ENCODE results near the gene REEP1.

REEP1 gene

GRCh38 chr2:86211796-86212188 lies 125.6 kb downstream of the REEP1 start:
- no peaks in the 10 kb centered on the region for H3K27me3 ChIP-seq (ENCODE audit: insufficient read depth, low read length)
- H3K4me3 ChIP-seq (ENCODE audit: low read depth, low read length, poor library complexity, severe bottlenecking) = no peak overlapping the region
- no peaks in the 10 kb centered on the region for H3K79me2 ChIP-seq (ENCODE audit: insufficient read depth, low read length)
- no peaks in the 10 kb centered on the region for H3K4me1 ChIP-seq (ENCODE audit: insufficient read depth, low read length, severe bottlenecking)
- H3K9ac ChIP-seq (ENCODE audit: low read length) = no peak overlapping the region
- TF ChIP-seq CTCF (IDR thresholded peaks at IDR 0.05; ENCODE audit: low read length) (no peak), EZH2 (IDR thresholded peaks at IDR 0.05; ENCODE audit: borderline replicate concordance, low read length) (no peak)
- H4K20me1 ChIP-seq (ENCODE audit: insufficient read depth, low read length) = no peaks in the 10 kb centered on the region
- peaks cover 72% of the 10 kb centered on the region for H3K36me3 ChIP-seq (ENCODE audit: insufficient read depth, low read length)
- H3K9me2 ChIP-seq (ENCODE audit: low read depth, low read length) = no peaks in the 10 kb centered on the region
- H3K4me2 ChIP-seq (ENCODE audit: low read length) = no peak overlapping the region
- H3K9me3 ChIP-seq (ENCODE audit: low read length) = no peaks in the 10 kb centered on the region
- no peak overlapping the region for H3K27ac ChIP-seq (ENCODE audit: low read depth, low read length, poor library complexity, severe bottlenecking)
- no peaks in the 10 kb centered on the region for H3F3A ChIP-seq (ENCODE audit: insufficient read depth, low read length)
- H2AFZ ChIP-seq (ENCODE audit: low read length) = no peak overlapping the region

GRCh38 chr2:86211033-86211795 lies 126.2 kb downstream of the REEP1 start:
- Histone ChIP-seq H3K9me2 (ENCODE audit: low read depth, low read length) (no peaks in the 10 kb centered on the region), H3K4me2 (ENCODE audit: low read length) (no peak overlapping the region), H3K27ac (ENCODE audit: low read depth, low read length, poor library complexity, severe bottlenecking) (no peak overlapping the region), H3K9ac (ENCODE audit: low read length) (no peak overlapping the region), H3K4me1 (ENCODE audit: insufficient read depth, low read length, severe bottlenecking) (no peaks in the 10 kb centered on the region), H3F3A (ENCODE audit: insufficient read depth, low read length) (no peaks in the 10 kb centered on the region), H3K27me3 (ENCODE audit: insufficient read depth, low read length) (no peaks in the 10 kb centered on the region), H2AFZ (ENCODE audit: low read length) (no peak overlapping the region), H3K79me2 (ENCODE audit: insufficient read depth, low read length) (no peaks in the 10 kb centered on the region), H3K4me3 (ENCODE audit: low read depth, low read length, poor library complexity, severe bottlenecking) (no peak overlapping the region), H4K20me1 (ENCODE audit: insufficient read depth, low read length) (no peaks in the 10 kb centered on the region), H3K9me3 (ENCODE audit: low read length) (no peaks in the 10 kb centered on the region), H3K36me3 (ENCODE audit: insufficient read depth, low read length) (peaks cover 78% of the 10 kb centered on the region)
- no peak for TF ChIP-seq CTCF (IDR thresholded peaks at IDR 0.05; ENCODE audit: low read length)
- TF ChIP-seq EZH2 (IDR thresholded peaks at IDR 0.05; ENCODE audit: borderline replicate concordance, low read length) = no peak

GRCh38 chr2:86204458-86204857 lies 133.0 kb downstream of the REEP1 start:
- TF ChIP-seq EZH2 (IDR thresholded peaks at IDR 0.05; ENCODE audit: borderline replicate concordance, low read length) = no peak
- TF ChIP-seq CTCF (IDR thresholded peaks at IDR 0.05; ENCODE audit: low read length) = no peak
- Histone ChIP-seq H3K4me3 (ENCODE audit: low read depth, low read length, poor library complexity, severe bottlenecking) (no peak overlapping the region), H3F3A (ENCODE audit: insufficient read depth, low read length) (no peaks in the 10 kb centered on the region), H4K20me1 (ENCODE audit: insufficient read depth, low read length) (0 out of 2 replicates have a peak, but pooled peaks cover 2% of the 10 kb centered on the region), H3K9ac (ENCODE audit: low read length) (no peak overlapping the region), H3K4me1 (ENCODE audit: insufficient read depth, low read length, severe bottlenecking) (peaks cover 45% of the 10 kb centered on the region), H3K4me2 (ENCODE audit: low read length) (no peak overlapping the region), H3K79me2 (ENCODE audit: insufficient read depth, low read length) (peaks cover 49% of the 10 kb centered on the region), H3K9me3 (ENCODE audit: low read length) (no peaks in the 10 kb centered on the region), H3K27ac (ENCODE audit: low read depth, low read length, poor library complexity, severe bottlenecking) (no peak overlapping the region), H3K27me3 (ENCODE audit: insufficient read depth, low read length) (no peaks in the 10 kb centered on the region), H3K36me3 (ENCODE audit: insufficient read depth, low read length) (peaks cover 36% of the 10 kb centered on the region), H3K9me2 (ENCODE audit: low read depth, low read length) (no peaks in the 10 kb centered on the region), H2AFZ (ENCODE audit: low read length) (no peak overlapping the region)
